OCI-LY3 (cell line): ENCODE results near the gene MAPKAP1.

Experiments
- CTCF ChIP-seq: fragments of 200-600, 300-600 bp; sonication (generic); IDR thresholded peaks from 2 replicates; pipeline ENCODE4 v1.5.1; 2014; ENCODE audit warnings: antibody characterized with exemption, low read length, low read depth
- EZH2phosphoT487 ChIP-seq: fragments of 200-600 bp; shearing (Covaris generic); IDR thresholded peaks from 2 replicates; pipeline ENCODE4 v1.6.1; 2018; ENCODE audit warnings: antibody characterized with exemption, mixed run types, low read depth

- TF ChIP-seq EZH2phosphoT487 (no peak), CTCF (no peak)
Observed at GRCh38 chr9:125536776-125537175, 170.2 kb downstream of the MAPKAP1 start.
